Measurements from ENCODE around the gene DGKH.
"Not testable (repeated sequence)": the region's sequence is repeated elsewhere in the genome, so short reads cannot be mapped to it uniquely, and the experiment has no call there.

The DGKH gene

DNA sequence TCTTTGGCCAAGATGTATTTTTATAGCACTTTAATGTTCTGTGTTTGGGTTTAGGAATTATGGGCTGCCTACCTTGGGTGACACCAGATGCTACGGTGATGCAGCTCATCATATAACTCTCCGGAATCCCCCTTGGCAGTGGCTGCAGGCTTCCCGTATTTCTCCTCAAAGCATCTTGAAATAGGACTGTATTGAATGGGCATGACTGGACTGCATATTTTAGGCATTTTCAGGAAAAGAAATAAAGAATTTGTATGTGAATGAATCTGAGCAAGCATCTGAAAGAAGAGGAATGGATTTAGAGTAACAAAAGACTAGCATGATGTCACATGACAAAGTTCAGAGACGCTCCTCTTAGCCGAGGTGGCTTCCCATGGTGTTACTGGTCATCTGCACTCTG, 70.6 kb downstream of the DGKH start:
- DNase-seq, result no peak

DNA sequence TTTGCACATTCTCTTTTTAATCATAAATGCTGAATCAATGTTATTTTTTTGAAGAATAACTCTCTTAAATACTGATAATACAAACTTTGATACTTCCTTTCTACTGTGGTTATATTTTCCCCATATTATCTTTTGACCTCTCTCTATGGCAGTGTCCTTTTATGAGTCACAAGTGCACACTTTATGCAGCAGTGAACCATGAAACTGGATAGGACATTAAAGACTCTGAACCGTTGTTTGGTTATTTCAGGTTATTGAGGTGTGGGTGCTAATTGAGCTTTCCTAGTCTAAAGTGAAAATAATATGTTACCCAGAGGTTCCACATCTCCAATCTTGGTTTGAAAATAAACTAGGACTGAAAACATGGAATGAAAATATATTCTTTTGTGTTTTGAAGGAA, 71.4 kb downstream of the DGKH start:
- no peak for DNase-seq

DNA sequence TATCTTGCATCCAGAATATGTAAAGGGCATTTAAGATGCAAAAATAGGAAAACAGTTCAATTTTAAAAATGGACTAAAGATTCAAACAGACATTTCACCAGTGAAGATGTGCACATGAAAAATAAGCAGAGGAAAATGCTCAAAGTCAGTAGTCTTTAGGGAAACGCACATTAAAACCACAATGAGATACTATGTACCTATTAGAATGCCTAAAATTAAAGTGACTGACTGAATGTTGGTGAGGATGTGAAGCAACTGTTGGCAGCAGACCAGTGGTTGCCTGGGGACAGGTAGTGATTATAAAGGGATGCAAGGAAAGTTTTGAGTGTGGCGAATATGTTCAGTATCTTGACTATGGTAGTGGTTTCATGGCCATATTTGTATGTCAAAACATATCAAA, 75.2 kb downstream of the DGKH start:
- DNase-seq, result no peak

DNA sequence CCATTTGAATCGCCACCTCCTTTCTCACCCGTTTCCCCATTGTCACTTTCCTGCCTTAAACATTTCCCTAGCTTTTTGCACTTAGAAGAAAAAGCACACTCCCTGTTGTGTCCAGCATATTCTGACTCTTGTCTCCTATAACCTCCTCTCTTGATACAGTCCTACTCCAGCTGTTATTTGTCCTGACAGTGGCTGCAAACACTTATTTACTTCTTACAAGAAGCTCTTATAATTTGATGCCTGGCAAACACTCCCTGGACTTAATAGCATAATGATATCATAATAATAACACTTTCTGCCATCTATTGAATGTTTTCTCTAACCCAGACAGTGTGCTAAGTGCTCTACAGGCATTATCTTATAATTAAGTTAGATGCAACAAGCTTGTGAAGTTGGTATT, 76.6 kb downstream of the DGKH start:
- no peak for DNase-seq

DNA sequence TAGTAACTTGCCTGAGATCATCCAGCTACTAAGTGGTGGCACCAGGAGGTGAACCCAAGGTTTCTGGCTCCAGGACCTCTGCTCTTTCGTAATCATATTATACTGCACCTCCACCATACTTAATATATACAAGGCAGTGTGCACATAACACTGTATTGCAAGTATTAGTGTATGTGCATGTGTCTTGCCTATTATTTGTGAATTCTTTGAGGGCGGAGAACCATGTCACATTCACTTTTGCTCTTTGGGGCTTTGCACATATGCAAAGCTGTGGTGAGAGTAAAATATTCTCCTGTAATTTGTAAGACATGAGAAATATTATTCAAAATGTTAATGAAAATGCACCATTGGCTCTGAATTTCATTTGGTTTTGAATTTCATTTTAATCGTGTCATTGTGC, 78.6 kb downstream of the DGKH start:
- DNase-seq, result no peak

DNA sequence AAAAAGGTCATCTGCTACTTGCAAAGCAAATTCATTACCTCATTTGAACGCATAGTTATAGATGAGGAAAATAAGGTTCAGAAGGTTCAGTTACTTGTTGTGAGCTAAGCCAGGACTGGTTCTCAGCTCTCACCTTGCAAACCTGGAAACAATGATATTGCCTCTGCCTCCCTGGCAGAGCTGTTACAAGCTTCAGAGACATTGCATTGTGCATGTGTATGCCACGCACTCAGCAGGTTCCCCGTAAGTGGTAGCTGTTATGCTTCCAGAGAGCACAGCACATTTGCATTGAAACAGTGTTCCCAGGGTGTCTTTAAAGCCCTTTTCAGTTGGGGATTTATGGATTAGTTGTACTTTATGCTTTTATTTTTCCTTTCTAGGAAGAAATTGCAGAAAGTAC, 80.6 kb downstream of the DGKH start:
- no peak for DNase-seq

DNA sequence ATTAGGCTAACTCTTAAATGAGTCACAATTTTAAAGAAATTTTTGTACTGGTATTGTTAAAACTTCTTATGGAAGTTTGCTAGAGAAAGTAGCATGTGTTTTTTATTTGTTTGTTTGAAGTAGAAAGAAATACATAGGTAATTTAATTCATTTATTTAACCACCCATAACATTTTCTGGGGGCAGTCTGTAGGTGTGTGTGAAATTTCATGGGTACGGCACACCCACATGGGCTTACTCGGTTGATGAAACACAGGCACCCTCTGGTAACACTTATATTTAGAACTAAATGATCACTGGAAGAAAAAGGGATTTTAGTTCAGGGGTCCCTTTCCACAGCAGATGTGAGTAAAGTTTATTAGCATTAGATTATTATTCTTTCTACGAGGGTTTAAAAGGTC, 88.1 kb downstream of the DGKH start:
- DNase-seq, result no peak

DNA sequence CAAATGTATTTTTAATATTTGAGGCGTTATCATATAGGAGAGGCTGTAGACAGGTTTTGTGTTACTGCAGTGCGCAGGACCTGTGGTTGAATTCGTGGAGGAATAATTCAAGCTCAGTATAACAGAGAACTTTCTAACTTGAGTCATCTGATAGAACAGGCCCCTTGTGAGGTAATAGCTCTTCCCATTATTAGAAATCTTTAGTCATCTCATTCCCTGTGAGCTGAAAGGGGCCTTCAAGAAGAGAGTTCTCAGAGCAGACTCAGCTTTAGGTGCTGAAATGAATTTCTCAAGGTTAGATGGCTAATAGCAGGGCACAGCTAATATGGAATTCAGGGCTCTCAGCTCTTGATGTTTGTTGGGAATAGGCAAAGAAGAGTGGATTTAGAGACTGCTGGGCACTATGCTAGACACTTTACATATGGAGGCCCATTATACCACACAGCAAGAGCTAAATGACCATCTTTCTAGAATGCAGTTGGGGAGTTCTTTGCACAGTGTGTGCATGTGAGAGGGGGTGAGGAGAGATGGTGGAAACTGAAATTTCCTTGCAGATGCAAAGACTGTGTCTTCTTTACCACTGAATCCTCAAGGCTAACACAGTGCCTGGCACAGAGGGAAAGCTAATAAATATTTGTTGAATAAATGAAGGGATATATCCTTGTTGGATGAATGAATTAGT, 89.5 kb downstream of the DGKH start:
- DNase-seq, result no peak

DNA sequence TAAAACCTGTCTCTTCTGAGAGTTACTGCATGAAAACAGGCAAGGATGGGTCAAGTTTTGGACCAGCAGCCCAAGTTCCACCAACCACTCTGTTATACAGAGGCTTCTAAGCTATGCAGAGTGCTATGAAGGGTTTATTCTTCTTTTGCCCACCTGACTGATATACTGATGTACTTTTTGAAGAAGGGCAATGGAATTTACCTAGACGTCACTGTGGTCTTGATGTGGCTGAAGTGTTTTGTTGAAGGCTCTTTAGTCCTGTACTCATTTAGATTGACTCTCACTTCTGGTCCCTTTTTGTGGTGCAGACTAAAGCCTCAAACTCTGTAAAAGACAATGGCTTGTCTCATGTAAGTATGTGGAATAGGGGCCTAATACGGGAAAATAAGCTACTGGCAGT, 92.0 kb downstream of the DGKH start:
- DNase-seq, result no peak

DNA sequence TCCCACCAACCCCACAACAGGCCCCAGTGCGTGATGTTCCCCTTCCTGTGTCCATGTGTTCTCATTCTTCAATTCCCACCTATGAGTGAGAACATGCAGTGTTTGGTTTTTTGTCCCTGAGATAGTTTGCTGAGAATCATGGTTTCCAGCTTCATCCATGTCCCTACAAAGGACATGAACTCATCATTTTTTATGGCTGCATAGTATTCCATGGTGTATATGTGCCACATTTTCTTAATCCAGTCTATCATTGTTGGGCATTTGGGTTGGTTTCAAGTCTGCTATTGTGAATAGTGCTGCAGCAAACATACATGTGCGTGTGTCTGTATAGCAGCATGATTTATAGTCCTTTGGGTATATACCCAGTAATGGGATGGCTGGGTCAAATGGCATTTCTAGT, 92.6 kb downstream of the DGKH start:
- DNase-seq, result not testable (repeated sequence)

DNA sequence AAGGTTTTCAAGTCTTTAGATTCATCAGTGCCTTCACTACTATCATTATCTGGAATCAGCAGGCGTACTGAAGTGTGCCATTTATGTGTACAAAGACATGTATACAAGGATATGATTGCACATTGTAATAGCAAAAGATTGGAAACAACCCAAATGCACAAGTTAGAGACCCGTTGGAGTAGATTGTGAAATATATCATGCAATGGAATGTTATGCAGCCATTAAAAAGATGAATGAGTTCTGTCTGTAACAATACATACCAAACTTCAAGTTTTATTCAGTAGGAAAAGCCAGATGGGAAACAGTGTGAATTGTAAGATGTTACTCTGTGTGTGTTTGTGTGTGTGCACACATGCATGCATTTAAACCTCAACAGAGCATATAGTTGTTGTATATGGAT, 97.9 kb downstream of the DGKH start:
- no peak for DNase-seq

DNA sequence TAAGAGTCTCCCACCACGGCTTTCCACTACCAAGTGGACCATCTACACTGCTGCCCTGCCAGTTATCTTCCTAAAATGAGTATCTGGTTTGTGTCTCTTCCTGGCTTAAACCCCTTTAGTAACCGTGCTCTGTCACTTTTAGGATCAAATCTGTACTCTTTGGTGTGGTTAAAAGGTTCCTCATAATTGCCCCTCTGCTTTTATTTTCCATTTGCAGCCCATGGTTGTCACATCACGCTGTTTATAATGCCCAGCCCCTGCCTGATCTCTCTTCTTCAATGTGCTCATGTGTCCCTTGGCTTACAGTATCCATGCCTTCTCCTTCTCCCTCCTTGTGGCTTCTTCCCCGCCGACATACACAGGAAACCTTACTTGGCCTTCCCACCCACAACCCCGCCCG, 100.1 kb downstream of the DGKH start:
- DNase-seq, result no peak

DNA sequence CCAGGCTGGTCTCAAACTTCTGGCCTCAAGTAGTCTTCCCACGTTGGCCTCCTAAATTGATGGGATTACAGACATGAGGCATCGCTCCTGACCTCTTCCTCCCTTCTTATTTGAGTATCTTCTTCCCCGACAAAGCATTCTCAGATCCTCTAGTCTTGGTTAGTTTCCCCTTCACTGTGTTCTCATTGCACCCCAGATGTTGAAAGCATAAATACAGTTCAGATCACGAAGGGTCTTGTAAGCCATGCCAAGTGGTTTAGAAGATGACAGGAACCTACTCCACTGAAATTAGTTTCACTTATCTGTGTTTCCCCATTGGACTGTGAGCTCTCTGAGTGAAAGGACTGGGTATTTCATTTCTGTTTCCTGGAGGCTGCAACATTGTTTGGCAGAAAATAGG, 100.7 kb downstream of the DGKH start:
- no peak for DNase-seq

DNA sequence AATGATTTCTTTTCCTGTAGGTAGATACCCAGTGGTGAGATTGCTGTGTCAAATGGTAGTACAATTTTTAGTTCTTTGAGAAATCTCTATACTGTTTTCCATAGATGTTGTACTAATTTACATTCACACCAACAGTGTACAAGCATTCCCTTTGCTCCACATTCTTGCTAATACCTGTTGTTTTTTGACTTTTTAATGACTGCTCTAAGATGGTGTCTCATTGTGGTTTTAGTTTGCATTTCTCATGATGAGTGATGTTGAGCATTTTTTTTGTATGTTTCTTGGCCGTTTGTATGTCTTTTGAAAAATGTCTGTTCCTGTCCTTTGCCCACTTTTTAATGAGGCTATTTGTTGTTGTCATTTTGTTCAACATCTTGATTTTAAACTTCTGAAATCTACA, 103.3 kb downstream of the DGKH start:
- DNase-seq, result no peak

DNA sequence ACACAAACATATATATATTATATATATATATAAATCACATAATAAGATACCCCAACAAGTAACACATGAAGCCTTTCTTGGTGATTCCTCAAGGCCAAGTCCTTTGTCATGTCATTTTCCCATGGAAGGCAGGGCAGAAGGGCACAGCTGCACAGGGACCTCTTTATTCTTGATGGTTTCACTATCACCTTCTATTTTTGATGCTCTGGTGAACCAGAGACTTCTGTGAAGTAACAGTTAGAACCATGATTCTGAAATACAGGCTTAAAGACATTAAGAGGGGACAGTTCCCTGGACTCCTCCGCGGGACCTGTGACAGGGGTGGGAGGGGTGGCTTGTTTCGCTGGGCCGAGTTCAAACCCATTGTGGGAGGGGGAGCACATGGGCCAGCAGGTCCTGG, 104.0 kb downstream of the DGKH start:
- no peak for DNase-seq

DNA sequence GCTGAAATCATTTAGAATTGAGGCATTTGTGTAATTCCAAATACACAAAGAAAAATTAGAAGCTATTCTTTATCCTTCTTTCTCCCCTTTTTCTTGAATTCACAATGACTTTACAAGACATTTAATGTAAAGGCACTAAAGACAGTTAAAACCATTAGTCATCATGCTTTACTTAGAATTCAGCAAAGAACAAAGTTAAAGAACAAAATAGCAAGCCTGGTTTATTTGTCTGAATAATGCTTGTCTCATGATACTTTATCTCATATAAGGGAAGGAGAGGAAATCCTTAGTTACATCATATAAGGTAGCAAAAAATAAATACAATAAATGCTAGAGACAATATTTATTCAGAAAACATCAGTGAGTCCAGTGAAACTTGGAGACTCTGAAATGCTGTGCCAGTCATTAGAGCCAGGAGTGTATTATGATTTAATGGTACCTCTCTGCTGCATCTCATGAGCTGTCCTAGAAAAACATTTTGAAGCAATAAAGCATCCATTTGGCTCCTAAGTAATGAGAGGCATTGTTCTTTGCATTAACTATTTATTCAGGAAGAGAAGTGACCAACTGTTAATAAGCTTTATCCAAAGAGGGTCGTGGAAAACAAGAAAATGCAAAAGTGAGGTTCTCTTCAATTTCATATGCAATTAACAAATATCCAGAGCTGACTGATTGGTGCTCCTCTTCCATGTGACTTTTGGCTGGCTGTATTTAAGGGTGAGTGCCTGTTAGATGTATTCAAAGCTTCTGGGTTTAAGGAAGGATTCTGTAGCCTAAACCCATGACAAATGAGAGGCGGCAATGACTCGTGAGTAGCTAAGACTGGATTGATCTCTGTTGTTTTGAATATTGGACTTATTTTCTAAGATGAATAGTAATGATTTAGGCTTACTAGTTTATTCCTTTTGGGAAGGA, 105.0 kb downstream of the DGKH start:
- DNase-seq, result no peak

DNA sequence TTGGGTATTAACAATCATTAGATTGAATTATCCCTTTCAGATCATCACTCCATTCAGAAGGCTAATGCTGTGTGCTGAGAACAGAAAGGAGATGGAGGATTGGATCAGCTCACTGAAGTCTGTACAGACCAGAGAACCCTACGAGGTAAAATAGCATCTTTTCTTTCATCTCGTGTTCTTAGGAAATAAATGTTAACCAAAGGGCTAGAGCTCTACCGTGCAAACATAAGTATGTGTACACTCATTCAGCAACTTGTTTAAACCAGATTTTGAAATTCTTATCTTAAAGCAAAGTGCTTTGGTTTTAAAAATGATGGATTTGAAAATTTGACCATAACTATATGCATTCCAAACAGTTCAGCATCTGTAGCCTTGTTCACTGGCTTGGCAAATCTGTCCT, 106.8 kb downstream of the DGKH start:
- DNase-seq, result no peak

DNA sequence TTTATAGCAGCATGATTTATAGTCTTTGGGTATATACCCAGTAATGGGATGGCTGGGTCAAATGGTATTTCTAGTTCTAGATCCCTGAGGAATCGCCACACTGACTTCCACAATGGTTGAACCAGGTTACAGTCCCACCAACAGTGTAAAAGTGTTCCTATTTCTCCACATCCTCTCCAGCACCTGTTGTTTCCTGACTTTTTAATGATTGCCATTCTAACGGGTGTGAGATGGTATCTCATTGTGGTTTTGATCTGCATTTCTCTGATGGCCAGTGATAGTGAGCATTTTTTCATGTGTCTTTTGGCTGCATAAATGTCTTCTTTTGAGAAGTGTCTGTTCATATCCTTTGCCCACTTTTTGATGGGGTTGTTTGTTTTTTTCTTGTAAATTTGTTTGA, 114.9 kb downstream of the DGKH start:
- DNase-seq, result not testable (repeated sequence)

DNA sequence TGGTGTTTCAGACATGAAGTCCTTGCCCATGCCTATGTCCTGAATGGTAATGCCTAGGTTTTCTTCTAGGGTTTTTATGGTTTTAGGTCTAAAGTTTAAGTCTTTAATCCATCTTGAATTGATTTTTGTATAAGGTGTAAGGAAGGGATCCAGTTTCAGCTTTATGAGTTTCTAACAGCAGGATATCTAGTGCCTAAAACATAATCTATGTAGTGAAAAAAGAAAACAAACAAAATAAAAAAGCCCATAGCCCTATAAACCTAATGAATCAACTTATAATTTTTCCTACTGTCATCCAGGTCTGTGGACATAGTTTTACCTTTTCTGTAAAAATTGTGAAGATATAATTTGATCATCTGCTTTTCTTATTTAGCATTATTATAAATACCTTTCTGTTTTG, 115.5 kb downstream of the DGKH start:
- not testable (repeated sequence) for DNase-seq

DNA sequence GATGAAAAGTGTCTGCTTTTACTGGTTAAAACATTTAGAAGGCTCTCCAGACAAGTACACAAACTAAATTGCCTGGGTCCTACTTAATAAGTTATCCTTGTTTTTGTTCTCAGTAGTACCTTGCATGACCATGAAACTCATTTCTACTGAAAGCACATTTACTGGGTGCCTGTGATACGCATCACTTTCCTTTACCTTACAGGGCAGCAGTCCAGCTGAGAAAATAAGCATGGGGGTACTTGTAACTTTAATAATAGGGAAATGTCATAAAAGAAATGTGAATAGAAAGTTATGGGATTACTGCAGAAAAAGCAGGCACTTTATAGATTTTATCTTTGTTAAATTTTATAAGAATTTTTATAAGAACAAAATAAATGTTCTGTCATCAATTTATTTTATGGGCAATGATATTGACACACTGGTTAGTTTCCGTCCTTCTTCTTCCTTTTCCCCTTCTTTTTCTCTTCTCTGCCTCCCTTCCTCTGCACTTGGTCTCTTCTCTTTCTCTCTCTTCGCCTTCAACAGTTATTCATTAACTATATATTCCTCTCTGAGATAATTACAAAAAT, 116.2 kb downstream of the DGKH start:
- no peak for DNase-seq

DNA sequence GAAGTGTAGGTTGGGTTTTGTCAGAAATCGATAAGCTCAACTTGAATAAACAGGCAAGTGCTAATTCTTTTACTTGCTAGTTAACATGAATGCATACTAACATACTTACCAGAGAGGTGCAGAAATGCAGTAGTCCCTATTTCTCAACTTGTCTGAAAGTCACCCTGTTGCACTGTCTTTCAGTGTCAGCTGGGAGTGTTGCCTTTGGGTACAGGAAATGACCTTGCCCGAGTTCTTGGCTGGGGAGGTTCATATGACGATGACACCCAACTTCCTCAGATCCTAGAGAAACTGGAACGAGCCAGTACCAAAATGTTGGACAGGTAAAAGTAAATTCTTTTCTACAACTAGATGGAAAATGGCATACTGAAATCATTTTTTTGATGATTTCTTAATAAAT, 120.0 kb downstream of the DGKH start:
- no peak for DNase-seq

DNA sequence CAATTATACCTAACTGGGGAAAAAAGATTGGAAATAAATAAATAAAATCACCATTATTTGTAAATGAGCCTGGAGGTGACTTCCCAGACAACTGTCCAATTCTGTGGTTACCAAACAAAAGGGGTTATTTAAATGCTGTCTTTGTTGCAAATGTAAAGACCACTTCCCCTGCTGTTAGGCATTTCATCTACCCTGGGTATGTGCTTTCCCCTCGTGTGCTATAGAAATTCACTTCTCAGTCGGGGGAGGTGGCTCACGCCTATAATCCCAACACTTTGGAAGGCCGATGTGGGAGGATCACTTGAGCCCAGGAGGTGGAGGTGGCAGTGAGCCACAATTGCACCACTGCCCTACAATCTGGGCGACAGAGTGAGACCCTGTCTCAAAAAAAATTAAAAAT, 121.6 kb downstream of the DGKH start:
- DNase-seq, result no peak

DNA sequence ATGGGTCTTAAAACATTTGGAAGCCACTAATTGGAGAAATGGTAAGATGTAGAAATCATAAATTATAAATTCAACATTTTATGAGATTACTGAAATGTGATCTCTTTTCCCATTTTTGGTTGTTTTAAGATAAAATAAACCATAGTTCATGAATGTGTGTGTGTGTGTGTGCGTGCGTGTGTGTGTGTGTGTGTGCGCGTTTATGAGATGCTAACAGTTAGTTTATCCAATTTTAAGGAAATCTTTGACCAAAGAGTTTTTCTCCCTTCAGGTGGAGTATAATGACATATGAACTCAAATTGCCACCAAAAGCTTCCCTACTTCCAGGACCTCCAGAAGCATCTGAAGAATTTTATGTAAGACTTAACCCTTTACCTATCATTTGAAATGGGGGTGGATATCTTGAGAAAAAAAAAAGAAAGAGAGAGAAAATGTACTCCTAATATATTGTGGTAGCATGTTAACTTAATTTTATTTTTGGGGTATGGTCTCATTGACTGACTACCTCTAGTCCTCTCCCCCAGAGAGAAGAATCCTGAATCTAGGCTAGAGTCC, 125.4 kb downstream of the DGKH start:
- no peak for DNase-seq

All from right forelimb (tissue), 1 donor.